ENCODE measurements around the gene UBE2E1.

GRCh38 chr3:23778446-23778845, 27.3 kb upstream of the UBE2E1 start:
- TF ChIP-seq POLR2A (IDR thresholded peaks at IDR 0.05; ENCODE audit: extremely low read depth, insufficient read length) (no peak), CTCF (IDR thresholded peaks at IDR 0.05; ENCODE audit: low read depth, low read length) (no peak), MYC (IDR thresholded peaks at IDR 0.05; ENCODE audit: low read depth, low read length) (no peak)

Data from NB4 (cell line).